NCI-H2227 treated with DMSO at 0.1 percent for 48 hours (cell line): Measurements from ENCODE around the gene P2RX6.
A peak's percentile ranks its signal among the peaks of the same experiment; 100 is the strongest.
"Not testable (repeated sequence)": the region's sequence is repeated elsewhere in the genome, so short reads cannot be mapped to it uniquely, and the experiment has no call there.

ENCODE experiments used
- DNase-seq: peaks from one replicate; lab custom pipeline; 2025; lab: John Stamatoyannopoulos, UW

P2RX6 gene

DNA sequence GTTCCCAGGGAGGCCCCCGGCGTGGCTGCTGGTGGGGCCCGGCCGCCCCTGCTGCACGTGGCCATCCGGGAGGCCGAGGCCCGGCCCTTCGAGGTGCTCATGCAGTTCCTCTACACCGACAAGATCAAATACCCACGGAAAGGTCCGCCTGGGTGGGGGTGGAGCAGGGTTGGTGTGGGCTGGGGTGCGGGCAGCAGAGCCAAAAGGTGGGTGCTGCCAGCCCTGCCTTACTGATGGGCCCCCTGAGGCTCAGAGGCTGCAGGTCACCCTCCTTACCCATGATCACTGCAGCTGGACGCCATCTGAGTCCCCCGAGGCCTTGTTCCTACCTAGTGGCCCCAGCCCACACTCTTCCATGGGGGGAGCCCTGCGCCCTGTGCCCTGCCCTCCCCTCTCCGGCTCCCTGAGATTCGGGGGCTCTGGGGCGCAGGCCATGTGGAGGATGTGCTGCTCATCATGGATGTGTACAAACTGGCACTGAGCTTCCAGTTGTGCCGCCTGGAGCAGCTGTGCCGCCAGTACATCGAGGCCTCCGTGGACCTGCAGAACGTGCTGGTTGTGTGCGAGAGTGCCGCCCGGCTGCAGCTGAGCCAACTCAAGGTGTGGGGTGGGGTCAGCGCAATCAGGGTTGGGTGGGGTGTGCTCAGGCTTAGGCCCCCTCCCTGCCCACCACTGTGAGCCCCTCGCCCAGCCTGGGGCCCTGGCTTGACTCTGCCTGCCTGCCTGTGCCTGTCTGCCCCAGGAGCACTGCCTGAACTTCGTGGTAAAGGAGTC lies 20.6 kb upstream of the P2RX6 start:
- no peak for DNase-seq

DNA sequence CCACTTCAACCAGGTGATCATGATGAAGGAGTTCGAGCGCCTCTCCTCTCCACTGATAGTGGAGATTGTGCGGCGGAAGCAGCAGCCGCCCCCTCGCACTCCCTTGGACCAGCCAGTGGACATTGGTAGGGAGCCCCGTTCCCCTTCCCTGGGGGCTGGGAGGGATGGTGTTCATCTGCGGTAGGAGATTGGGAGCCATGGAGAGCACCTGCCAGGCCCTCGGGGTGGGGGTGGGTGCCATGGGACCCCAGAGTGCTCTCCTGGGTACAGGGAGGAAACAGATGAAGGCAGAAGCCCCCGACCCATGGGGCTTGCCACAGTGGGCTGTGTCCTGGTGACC lies 20.1 kb upstream of the P2RX6 start:
- DNase-seq: no peak

DNA sequence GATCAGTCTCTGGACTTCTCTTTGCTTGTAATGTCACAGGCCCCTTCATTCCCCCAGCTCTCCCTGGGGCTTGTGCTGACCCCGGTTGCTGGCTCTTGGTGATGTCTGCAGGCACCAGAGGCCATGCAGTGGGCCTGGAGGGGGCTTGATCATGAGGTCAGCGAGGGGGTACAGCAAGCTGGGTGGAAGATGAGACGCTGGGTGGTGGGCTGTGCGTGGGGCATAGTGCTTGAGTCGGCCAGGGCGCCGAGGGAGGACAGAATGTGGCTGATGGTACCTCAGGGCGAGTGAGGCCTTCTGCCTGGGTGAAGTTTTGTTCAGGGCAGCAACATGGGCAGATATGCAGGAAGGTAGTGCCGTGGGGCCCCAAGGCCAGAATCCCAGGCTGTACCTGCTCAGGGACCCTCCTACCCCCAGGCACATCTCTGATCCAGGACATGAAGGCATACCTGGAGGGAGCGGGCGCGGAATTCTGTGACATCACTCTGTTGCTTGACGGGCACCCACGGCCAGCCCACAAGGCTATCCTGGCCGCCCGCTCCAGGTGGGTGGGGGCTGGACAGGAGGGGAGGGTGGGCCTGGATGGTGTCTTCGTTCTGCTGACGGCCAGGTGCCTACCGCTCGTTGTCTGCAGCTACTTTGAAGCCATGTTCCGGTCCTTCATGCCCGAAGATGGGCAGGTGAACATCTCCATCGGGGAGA lies 19.5 kb upstream of the P2RX6 start:
- no peak for DNase-seq

DNA sequence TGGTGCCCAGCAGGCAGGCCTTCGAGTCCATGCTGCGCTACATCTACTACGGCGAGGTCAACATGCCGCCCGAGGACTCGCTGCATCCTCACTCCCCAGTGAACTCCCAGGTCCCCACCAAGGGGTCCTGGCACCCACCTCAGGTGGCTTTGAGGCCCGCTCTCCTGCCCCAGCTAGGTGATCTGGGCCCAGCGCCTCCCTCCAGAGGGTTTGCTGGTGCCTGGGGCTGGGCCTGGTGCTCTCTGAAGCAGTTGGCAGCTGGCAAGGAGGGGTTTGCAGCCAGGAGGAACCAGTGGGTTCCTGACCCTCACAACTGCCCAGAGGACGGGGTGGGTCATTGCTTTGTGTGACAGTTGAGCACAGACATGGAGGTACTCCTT lies 18.9 kb upstream of the P2RX6 start:
- no peak for DNase-seq

DNA sequence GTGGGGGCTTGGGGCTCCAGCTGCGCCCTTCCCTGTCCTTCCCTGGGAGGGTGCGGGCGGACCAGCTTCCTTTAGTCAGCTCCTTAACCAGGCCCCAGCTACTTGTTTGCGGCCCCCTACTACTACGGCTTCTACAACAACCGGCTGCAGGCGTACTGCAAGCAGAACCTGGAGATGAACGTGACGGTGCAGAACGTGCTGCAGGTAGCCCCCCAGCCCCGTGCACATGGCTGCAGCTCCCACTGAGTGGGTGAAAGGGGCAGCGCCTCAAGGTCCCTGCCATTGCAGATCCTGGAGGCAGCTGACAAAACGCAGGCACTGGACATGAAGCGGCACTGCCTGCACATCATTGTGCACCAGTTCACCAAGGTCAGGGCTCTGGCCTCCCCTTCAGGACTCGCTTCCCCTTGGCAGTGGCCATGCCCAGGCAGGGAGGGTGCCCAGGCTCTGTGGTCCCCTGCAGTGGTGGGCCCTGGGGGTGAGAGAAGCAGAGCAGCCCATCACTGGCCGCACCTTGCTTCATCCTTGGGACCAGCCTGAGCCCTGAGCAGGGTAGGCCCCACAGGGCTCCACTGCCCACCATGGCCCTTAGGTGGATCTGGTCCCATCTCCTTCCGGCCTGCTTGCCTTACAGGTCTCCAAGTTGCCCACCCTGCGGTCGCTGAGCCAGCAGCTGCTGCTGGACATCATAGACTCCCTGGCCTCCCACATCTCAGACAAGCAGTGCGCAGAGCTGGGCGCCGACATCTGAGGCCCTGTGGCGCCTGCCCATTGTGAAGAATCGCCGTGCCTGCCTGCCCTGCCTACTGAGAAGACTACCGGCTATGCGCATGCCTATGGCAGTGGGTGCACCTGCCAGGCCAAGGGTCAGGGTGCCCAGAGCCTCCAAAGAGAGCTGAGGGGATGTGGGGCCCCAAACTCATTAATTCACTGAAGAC lies 18.1 kb upstream of the P2RX6 start:
- no peak for DNase-seq

DNA sequence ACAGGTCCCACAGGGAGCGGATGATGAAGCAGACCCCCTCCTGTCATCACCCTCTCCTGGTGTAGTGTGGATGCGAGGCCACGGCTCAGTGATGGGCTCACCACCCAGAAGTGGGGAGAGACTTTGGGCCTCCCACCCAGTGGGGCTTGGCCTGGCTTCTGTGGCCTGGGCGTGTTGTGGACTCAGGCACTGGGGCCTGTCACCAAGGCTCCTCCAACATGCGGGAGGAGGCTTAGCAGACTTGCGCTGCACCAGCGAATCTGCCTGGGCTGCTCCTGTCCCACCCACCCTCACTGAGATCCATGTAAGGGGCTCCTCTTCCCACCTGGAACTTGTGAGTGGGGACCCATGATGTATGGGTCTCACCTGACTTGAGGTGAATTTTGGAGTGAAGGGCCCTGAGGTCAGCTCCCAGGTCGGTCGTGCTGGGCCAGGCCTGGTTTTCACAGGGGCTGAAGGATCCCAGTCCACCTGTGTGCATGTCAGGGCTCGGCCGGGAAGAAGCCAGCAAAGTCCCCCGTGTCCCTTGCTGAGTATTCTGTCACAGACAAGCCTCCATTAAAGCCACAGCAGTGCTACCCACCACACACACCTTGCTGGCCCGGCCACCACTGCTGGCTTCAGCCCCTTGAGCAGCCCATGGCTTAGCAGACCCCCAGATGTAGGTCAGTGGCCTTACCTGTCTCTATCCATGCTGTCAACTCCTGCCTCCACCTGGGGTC lies 17.3 kb upstream of the P2RX6 start:
- DNase-seq: no peak

DNA sequence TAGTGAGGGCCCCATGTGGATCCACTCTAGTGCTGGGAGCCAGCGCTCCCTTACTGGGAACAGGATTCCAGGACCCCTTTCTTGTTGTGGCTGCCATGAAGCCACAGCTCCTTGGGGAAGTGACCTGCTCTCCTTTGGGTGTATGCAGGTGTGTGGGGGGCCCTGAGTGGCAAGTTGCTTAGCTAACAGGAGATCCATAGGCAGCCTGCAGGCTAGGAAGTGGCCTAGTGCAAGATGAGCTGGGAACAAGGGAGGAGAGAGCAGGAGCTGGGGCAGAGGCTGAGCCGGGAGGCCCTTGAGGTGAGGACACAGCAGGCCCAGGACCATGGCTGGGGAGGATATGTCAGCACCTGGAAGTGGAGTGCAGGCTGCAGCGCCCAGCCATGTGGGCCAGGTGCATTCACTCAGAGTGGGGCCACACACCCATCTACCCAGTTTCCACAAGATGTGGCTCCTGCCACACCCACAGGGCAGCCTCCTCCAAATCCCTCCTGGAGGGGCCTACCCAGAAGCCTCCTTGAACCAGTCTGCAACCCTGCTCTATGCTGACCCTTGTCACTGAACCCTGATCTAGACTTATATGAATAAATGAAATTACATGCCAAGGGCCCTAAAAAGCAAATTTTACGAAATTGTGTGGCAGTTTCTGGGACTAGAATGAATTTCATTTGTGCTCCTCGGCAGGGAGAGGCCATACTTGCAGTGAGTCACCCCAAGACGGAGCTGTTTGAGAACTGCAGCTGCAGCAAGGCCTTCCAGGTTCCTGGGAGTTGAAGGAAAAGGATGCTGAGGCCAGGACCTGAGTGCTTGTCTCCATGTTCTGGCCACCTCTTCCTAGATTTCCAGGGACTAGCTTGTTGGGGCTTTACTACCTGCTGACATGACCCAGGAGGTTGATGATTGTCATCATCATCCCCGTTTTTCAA lies 16.3 kb upstream of the P2RX6 start:
- DNase-seq: no peak

DNA sequence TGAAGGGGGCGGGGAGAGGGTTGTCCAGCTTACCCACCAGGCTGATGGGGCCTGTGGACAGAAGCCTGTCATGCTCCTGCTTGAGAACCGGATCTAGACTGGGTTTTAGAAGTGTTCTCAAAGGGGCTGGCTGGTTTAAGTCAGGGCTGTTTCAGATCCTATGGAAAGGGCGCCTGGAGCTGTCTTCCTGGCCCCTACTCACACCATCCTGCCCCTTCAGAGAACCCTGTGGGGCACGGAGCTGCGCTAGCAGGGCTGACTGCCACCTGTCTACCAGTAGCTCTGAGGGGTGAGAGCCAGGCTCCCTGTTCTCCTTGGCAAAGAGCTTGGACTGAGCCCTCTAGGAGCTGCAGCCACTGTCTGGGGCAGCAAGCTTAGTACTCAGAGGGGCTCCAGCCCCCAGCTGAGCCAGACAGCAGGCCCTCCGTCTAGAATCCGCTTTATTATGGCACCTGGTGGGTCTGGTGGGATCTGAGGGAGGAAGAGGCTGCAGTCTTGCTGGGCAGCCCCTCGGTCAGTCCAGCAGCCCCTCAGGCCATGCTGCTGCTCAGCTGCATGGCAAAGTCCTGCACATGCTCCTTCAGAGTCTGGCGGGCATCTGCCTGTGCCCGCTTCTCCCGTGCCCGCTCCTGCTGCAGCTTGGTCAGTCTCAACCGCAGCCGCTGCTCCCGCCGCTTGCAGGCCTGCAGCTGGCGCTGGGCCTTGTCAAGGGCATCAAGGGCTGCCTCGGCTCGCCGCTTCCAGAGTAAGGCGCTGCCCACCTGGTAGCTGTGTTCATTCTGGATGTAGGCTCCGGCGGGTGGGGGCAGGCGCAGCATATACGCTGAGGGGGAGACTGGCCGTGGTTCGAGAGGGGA lies 15.4 kb upstream of the P2RX6 start:
- DNase-seq: no peak

DNA sequence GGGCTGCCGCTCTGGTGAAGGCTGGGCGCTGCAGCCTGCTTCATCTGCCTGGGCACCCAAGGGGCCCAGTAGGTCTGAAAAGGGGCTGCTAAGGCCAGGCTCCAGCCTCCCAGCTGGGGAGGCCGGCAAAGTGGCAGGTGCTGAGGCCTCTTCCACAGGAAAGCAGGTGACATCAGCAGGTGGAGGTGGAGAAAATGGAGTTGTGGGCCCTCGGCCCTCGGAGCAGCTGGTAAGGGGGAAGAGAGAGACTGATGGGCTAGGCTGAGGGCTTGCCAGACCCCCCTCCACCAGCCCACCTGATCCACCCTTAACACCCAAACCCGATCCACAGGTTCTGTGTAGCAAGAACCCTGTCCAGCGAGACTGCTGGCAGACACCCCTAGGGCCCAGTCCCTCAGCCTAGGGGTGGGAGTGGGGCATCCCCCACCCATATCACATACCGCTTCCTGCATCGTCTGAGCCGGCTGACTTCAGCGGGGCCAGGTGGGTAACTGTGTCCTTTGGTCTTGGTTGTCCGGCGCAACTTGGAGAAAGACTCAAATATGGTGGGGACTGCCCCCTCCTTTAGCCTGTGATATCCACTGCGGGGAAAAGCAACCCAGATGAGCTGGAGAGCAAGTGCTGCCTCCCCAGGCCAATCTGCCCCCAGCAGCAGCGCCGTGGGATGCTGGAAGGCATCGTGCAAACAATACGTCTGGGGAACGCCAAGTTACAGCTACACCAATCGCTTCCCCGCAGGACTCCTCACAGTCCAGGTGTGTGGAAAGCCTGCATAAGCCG lies 14.6 kb upstream of the P2RX6 start:
- DNase-seq: no peak

DNA sequence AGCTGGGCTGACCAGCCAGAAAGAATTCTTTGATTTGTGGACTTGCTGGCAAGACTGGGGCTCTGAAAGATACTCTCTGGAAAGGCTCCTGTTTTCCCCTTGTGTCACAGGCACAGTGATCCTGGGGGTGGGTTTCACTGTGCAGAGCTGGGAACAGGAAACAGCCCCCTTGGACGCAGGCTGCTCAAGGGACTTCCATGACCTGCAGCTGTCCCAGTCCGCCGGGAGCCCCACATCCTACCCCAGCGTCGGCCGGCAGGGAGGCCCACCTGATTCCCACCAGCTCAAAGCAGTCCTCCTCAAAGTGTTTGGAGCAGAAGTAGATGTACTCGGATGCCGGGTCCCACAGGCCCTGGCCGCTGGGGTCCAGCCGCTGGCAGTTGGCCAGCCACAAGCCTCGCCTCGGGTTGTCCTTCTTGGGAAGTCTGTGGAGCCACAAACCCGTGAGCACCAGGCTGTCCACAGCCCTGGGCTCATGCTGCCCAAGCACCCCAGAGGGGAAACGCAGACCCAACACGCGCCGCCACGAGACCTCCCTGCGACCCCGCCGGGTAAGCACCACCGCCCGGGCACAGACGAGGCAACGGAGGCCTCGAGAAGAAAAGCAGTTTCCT lies 13.9 kb upstream of the P2RX6 start:
- DNase-seq: no peak

DNA sequence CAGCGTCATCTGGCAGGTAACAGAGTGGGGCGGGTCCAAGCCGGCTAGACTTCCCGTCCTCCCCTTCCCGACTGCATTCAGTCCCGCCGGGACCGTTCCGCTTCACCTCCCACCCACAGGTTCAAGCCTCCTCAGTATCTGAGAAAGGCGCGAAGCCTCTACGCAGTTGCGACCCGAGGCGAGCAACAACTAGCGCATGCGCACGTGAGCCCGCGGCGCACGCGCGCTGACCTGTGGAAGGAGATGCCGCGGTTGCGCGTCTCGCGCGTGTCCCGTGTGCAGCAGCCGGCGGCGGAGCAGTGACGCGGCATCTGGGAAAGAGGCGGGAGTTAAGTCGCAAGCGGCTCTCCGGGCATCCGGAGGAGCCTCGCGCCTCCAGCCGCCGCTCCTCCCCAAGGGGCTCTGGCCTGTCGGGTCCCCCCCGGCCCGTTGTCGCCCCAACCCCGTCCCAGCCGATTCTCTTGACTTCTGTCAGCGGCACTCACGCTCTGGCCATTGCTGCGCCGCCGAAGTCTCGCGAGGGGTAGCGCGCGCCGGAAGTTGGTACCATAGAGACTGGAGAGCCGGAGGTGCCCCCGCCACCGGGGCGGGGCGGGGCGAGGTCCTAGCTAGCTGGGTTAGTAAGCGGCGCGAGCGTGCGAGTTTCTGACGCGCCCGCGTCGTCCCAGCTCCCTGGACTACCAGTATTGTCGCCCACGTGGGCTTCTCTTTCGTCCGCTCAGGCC lies 13.2 kb upstream of the P2RX6 start, which contains the start of gene THAP7:
THAP7 (minus strand) TSS at position 518 of the 725 bp plus-strand sequence; CDS start at position 311, 207 bp downstream.
- peak; percentile 98 for DNase-seq

DNA sequence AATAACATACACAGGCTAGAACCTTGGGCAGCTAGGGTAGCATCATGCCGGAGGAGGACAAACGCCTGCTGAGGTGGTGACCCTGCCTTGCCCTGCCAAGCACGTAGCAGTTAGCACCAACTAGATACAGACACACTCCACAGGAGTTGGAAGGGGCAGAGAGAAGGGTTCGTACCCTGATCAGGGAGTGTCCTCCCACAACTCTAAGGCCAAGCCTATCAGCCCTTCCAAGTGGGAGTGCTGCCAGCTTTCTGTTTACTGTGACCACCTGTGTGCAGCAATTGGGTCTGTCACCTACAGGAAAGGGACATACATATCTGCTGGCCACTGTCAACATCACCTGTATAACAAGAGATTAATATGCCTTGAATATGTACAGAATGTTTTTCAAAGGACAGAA lies 11.2 kb upstream of the P2RX6 start:
- DNase-seq: no peak

DNA sequence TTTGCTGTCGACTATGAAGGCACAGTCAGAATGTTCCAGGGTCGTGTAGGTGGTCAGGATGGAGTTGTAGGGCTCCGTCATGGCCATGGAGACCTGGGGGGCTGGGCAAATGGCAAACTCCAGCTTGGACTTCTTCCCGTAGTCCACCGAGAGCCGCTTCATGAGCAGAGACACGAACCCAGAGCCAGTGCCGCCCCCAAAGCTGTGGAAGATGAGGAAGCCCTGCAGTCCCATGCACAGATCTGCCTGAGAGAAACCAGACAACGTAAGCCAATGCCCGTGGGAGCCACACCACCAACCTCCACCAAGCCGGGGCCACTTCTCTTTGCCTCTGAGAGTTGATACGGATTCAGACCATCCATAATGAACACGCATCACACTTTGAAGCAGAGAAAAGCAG lies 5.8 kb upstream of the P2RX6 start:
- DNase-seq: not testable (repeated sequence)

DNA sequence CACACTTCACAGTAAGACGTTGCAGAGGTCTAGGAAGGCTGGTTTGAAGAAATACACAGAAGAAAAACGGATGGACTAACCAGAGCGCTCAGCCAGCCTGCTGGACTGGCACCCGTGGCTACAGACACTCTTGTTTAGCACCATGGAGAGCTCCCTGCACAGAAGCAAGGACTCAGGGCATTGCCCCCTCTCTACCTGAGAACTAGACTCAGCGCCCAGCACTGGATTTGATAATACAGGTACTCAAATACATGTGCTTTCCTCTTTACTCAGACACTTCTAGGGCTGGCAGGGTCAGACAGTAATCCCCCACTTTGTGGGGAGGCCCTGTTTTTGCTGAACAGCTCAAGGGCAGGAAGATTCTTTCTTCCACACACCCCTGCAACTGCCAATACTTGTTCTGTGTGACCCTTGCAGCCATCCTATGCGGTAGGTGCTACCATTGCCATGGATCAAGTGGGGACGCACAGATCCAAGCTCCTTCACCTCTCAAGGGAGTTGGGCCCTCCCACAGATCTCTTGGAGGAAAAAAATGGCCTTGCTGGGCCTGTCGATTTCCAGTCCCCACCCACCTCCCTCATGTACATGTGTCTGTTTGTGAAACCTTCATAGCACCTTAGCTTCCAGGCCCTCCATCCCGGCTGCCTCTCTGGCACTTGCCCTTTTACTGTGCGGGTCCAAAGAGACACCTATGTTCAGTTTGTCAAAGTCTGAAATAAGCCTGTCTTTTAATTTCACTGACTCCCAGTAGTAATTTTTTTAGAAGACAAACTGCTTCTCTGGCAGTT lies 5.1 kb upstream of the P2RX6 start:
- no peak for DNase-seq

DNA sequence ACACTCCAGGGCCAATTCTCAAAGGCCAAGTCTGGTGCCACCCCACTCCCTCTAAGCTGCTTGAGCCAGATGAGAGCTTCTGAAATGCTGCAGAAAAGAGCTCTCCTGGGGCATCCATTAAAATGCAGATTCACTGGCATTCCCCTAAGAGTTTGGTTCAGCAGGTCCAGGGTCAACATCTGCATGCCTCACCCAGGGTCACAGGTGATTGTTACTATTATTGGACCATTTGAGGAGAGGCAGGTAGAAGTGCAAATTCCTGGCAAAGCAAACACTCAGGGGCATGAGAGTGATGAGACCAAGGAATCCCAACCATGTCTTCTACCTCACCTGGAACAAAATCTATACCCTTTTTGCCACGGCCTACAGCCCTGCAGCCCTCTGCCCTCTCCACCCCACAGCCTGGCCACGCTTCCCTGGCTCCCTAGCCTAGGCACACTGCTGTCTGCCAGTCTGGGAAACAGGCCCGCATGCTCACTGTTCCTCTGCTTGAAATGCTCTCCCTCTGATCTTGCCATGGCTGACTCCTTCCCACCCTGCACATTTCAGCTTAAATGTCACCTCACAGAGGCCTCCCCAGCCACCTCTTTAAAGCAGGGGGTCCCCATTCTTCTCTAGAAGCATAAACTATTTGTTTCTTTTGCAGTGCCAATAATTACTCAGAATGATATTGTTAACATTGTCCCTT lies 4.4 kb upstream of the P2RX6 start:
- no peak for DNase-seq
